Measurements from ENCODE around the gene ADCY4. TPM values are rescaled to one million over a fixed set of nuclear protein-coding genes. Genes with fewer than 3 reads are reported as not detected.

Gene ADCY4
- total RNA-seq, result 0.66 and 3.1 TPM in 2 replicates

GRCh38 chr14:24334431-24335291 is at the start of gene ADCY4:
Gene ADCY4 (minus strand): TSS chr14:24335071. CDS start chr14:24334652, 419 bp downstream.

GRCh38 chr14:24367514-24368211 is 32.8 kb upstream of the ADCY4 start, which contains the start of gene NFATC4:
Gene NFATC4 (plus strand): TSS chr14:24368184. CDS start chr14:24368341, 157 bp downstream.

GRCh38 chr14:24339284-24340151 is 4.6 kb upstream of the ADCY4 start, which contains the start of gene RIPK3:
Gene RIPK3 (minus strand): TSS chr14:24339991. CDS start chr14:24339826, 165 bp downstream.

GRCh38 chr14:24310646-24311604 is 23.9 kb downstream of the ADCY4 start, which contains the start of gene LTB4R:
Gene LTB4R (plus strand): TSS chr14:24311502. CDS start chr14:24315652, 4,150 bp downstream.

DNA sequence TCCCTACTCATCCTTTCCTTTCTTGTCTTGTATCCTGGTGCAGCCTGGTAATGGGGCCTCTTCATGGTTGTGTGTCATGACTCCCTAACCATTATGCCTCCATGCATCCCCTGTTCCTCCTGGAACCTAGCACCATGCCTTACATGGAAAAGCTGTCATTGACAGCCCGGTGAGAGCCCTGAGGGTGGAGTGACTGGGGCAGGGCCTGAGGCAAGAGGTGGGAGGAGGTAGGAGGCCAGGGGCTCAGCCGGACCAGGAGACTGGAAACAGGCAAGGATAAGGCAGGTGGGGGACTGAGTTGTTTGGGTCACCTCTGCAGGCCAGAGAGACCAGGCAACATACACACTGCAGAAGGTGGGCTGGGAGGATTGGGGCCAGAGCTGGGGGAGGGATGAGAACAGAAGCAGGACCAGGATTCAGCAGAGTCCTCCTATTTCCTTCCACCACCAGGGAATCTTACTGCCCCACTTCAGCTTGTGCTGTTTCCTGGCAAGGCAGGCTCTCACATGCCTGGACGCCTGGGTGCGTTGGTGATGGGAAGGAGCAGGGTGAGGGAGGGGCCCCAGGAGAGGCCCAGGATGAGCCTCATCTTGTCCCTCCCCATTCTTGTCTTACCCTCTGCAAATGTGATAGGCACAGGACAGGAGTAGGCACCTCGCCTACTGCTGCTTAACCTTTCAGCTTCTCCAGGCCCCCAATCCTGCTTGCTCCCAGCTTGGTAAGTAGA is 25.2 kb downstream of the ADCY4 start, which contains the start of gene LTB4R2:
Gene LTB4R2, plus strand, starts transcription at position 603 of the 727 bp plus-strand sequence. CDS start 525 bp downstream, outside the sequence.

GRCh38 chr14:24307575-24308341 is 27.1 kb downstream of the ADCY4 start, which contains the start of gene CIDEB:
Gene CIDEB (minus strand): TSS chr14:24307977. CDS start chr14:24307858, 119 bp downstream.

DNA sequence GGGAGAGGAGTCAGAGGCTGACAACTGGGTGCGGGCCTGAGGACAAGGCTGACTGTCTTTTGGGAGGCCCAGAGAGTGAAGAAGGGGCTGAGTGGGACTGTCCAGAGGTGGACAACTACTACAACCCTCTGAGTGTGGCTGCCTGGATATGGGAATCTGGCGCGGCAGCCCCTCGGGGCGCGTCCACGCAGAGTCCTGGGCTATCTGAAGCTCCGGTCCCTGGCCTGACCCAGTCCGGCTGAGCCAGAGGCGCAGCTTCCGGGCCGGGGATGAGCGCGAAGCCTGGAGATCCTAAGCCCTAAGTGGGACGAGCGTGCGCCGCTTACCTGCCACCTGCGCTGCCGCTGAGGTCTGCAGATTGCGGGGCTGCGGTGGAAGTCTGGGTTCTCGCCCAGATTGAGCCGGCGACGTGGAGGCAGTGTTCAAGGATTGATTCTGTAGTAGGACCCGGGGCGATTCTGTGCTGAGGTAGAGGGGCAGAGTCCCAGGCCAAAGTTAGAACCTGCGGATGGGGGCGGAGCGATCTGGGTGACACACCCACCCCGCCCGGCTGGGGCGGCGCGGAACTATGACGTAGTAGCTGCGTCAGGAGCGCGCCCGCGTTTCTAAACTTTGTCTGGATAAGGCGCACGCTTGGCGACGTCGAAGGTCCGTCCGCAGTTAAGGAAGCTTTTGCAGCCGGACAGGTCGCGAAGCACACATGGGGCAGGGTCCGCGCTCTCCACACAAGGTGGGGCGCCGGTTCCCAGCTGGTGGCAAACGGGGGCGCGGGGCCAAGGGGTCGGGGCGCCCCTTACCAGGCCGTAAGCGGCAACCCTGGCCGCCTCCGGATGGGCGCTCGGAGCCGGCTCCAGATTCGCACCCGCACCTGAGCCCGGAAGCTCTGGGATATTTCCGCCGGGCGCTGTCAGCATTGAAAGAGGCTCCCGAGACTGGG is 35.3 kb downstream of the ADCY4 start, which contains the start of the genes DHRS1 and NOP9:
Gene DHRS1, minus strand, starts transcription at position 526 of the 937 bp plus-strand sequence. CDS start 674 bp downstream, outside the sequence.
Gene NOP9, plus strand, starts transcription at position 596 of the 937 bp plus-strand sequence. Its CDS starts 105 bp downstream, at position 701.

GRCh38 chr14:24271134-24271833 is 63.6 kb downstream of the ADCY4 start, which contains the start of gene RABGGTA:
Gene RABGGTA (minus strand): TSS chr14:24271597. CDS start chr14:24271115, 482 bp downstream.

Small RNA genes within 50 kb of the gene (small RNA-seq; reads per million reads assigned to genes)
- gene RF00026 (ENCODE audit: low replicate concordance), result not detected

Other genes starting within 250 kb of the ADCY4 start
- 10.3 and 48.8 TPM in 2 replicates for gene PCK2, start 240.8 kb downstream of the ADCY4 start, total RNA-seq
- 42.9 and 54.3 TPM in 2 replicates for gene DCAF11, start 220.3 kb downstream of the ADCY4 start, total RNA-seq
- 0.72 and 1.3 TPM in 2 replicates for gene NRL, start 220.1 kb downstream of the ADCY4 start, total RNA-seq
- gene FITM1, start 204.4 kb downstream of the ADCY4 start, total RNA-seq, result 0.44 TPM in 1 of 2 replicates, not detected in the other
- gene PSME1, start 198.9 kb downstream of the ADCY4 start, total RNA-seq, result 51.5 and 134 TPM in 2 replicates
- 14.3 and 14.9 TPM in 2 replicates for gene EMC9, start 193.5 kb downstream of the ADCY4 start, total RNA-seq
- 71.8 and 89.9 TPM in 2 replicates for gene PSME2, start 188.5 kb downstream of the ADCY4 start, total RNA-seq
- gene RNF31, start 187.6 kb downstream of the ADCY4 start, total RNA-seq, result 57.8 and 65.3 TPM in 2 replicates
- 58.9 and 78.3 TPM in 2 replicates for gene IRF9, start 173.8 kb downstream of the ADCY4 start, total RNA-seq
- 4.6 and 5.2 TPM in 2 replicates for gene REC8, start 163.0 kb downstream of the ADCY4 start, total RNA-seq
- 45.1 and 87.8 TPM in 2 replicates for gene IPO4, start 146.3 kb downstream of the ADCY4 start, total RNA-seq
- 89.9 and 103 TPM in 2 replicates for gene TM9SF1, start 139.6 kb downstream of the ADCY4 start, total RNA-seq
- 0.14 and 0.22 TPM in 2 replicates for gene TSSK4, start 129.4 kb downstream of the ADCY4 start, total RNA-seq
- gene CHMP4A, start 121.6 kb downstream of the ADCY4 start, total RNA-seq, result 21.9 and 50.8 TPM in 2 replicates
- gene MDP1, start 119.0 kb downstream of the ADCY4 start, total RNA-seq, result 9.9 and 11.6 TPM in 2 replicates
- gene NEDD8, start 102.7 kb downstream of the ADCY4 start, total RNA-seq, result 86.8 and 89.3 TPM in 2 replicates
- 78.6 and 87.8 TPM in 2 replicates for gene GMPR2, start 102.1 kb downstream of the ADCY4 start, total RNA-seq
- gene TINF2, start 92.4 kb downstream of the ADCY4 start, total RNA-seq, result 46.6 and 73.7 TPM in 2 replicates
- gene TGM1, start 71.9 kb downstream of the ADCY4 start, total RNA-seq, result 1.5 and 3.4 TPM in 2 replicates
- 37.9 and 45.2 TPM in 2 replicates for gene RABGGTA, start 63.5 kb downstream of the ADCY4 start, total RNA-seq
- gene DHRS1, start 35.3 kb downstream of the ADCY4 start, total RNA-seq, result 12.7 and 23.0 TPM in 2 replicates
- gene NOP9, start 35.2 kb downstream of the ADCY4 start, total RNA-seq, result 15.5 and 39.7 TPM in 2 replicates
- 0.22 and 1.0 TPM in 2 replicates for gene CIDEB, start 27.1 kb downstream of the ADCY4 start, total RNA-seq
- 5.6 and 7.7 TPM in 2 replicates for gene LTB4R2, start 24.9 kb downstream of the ADCY4 start, total RNA-seq
- 0.88 and 1.0 TPM in 2 replicates for gene LTB4R, start 23.6 kb downstream of the ADCY4 start, total RNA-seq
- gene RIPK3, start 4.9 kb upstream of the ADCY4 start, total RNA-seq, result not detected in 2 replicates
- gene NFATC4, start 33.1 kb upstream of the ADCY4 start, total RNA-seq, result 35.7 and 57.7 TPM in 2 replicates
- 1.6 and 4.2 TPM in 2 replicates for gene NYNRIN, start 63.9 kb upstream of the ADCY4 start, total RNA-seq
- 1.3 and 5.0 TPM in 2 replicates for gene CBLN3, start 94.6 kb upstream of the ADCY4 start, total RNA-seq
- gene KHNYN, start 94.9 kb upstream of the ADCY4 start, total RNA-seq, result 68.7 and 71.7 TPM in 2 replicates
- gene SDR39U1, start 107.7 kb upstream of the ADCY4 start, total RNA-seq, result 14.5 and 19.7 TPM in 2 replicates
- not detected in 2 replicates for gene CMA1, start 173.2 kb upstream of the ADCY4 start, total RNA-seq
- gene CTSG, start 241.2 kb upstream of the ADCY4 start, total RNA-seq, result not detected in 2 replicates

Data from placental pericyte (primary cell).